ENCODE results near the gene WDFY3.

The WDFY3 gene

DNA sequence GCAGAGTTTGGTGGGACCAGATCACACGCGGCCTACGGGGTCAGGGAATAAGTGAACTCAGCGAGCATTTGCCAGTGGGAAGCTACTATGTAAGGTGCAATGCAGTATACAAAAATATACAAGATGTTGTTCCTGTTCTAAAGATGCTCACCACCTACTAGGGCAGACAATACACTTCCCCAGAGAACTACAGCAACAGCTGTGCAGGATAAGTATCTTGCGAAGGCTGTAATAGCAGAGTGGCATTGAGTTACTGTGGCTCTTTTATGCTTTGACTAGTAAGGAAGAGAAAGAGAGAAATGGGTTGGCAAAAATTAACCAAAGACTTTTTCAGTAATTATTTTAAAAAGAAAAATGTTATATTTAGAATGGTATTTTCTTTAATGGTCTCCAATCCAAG, 322.4 kb downstream of the WDFY3 start:
- TF ChIP-seq EZH2 (IDR thresholded peaks at IDR 0.05; ENCODE audit: borderline replicate concordance, low read length), result no peak
- TF ChIP-seq, protein P1, sequence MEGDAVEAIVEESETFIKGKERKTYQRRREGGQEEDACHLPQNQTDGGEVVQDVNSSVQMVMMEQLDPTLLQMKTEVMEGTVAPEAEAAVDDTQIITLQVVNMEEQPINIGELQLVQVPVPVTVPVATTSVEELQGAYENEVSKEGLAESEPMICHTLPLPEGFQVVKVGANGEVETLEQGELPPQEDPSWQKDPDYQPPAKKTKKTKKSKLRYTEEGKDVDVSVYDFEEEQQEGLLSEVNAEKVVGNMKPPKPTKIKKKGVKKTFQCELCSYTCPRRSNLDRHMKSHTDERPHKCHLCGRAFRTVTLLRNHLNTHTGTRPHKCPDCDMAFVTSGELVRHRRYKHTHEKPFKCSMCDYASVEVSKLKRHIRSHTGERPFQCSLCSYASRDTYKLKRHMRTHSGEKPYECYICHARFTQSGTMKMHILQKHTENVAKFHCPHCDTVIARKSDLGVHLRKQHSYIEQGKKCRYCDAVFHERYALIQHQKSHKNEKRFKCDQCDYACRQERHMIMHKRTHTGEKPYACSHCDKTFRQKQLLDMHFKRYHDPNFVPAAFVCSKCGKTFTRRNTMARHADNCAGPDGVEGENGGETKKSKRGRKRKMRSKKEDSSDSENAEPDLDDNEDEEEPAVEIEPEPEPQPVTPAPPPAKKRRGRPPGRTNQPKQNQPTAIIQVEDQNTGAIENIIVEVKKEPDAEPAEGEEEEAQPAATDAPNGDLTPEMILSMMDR (IDR thresholded peaks at IDR 0.05; ENCODE audit: low read length), result no peak
- Histone ChIP-seq H3K36me3 (ENCODE audit: insufficient read depth, low read length) (no peaks in the 10 kb centered on the region), H3K4me2 (ENCODE audit: low read length) (no peak overlapping the region), H3K27ac (ENCODE audit: low read depth, low read length, poor library complexity, severe bottlenecking) (no peak overlapping the region), H3K27me3 (ENCODE audit: insufficient read depth, low read length) (no peaks in the 10 kb centered on the region), H4K20me1 (ENCODE audit: insufficient read depth, low read length) (no peaks in the 10 kb centered on the region), H3K9me2 (ENCODE audit: low read depth, low read length) (no peaks in the 10 kb centered on the region), H3K4me1 (ENCODE audit: insufficient read depth, low read length, severe bottlenecking) (no peaks in the 10 kb centered on the region), H3K4me3 (ENCODE audit: low read depth, low read length, poor library complexity, severe bottlenecking) (no peak overlapping the region), H3K9me3 (ENCODE audit: low read length) (no peaks in the 10 kb centered on the region), H2AFZ (ENCODE audit: low read length) (no peak overlapping the region), H3F3A (ENCODE audit: insufficient read depth, low read length) (no peaks in the 10 kb centered on the region), H3K9ac (ENCODE audit: low read length) (no peak overlapping the region), H3K79me2 (ENCODE audit: insufficient read depth, low read length) (no peaks in the 10 kb centered on the region)

GRCh38 chr4:84639145-84639544, 327.3 kb downstream of the WDFY3 start:
- Histone ChIP-seq H3F3A (ENCODE audit: insufficient read depth, low read length) (no peaks in the 10 kb centered on the region), H3K36me3 (ENCODE audit: insufficient read depth, low read length) (no peaks in the 10 kb centered on the region), H3K9me2 (ENCODE audit: low read depth, low read length) (no peaks in the 10 kb centered on the region), H2AFZ (ENCODE audit: low read length) (no peak overlapping the region), H3K9ac (ENCODE audit: low read length) (no peak overlapping the region), H4K20me1 (ENCODE audit: insufficient read depth, low read length) (no peaks in the 10 kb centered on the region), H3K79me2 (ENCODE audit: insufficient read depth, low read length) (no peaks in the 10 kb centered on the region), H3K27me3 (ENCODE audit: insufficient read depth, low read length) (no peaks in the 10 kb centered on the region), H3K4me1 (ENCODE audit: insufficient read depth, low read length, severe bottlenecking) (no peaks in the 10 kb centered on the region), H3K27ac (ENCODE audit: low read depth, low read length, poor library complexity, severe bottlenecking) (no peak overlapping the region), H3K4me2 (ENCODE audit: low read length) (no peak overlapping the region), H3K9me3 (ENCODE audit: low read length) (no peaks in the 10 kb centered on the region), H3K4me3 (ENCODE audit: low read depth, low read length, poor library complexity, severe bottlenecking) (no peak overlapping the region)
- TF ChIP-seq, protein P1 (IDR thresholded peaks at IDR 0.05; ENCODE audit: low read length), result no peak
- TF ChIP-seq EZH2 (IDR thresholded peaks at IDR 0.05; ENCODE audit: borderline replicate concordance, low read length), result no peak

GRCh38 chr4:84638092-84638491, 328.4 kb downstream of the WDFY3 start:
- TF ChIP-seq EZH2 (IDR thresholded peaks at IDR 0.05; ENCODE audit: borderline replicate concordance, low read length), result no peak
- TF ChIP-seq, protein P1 (IDR thresholded peaks at IDR 0.05; ENCODE audit: low read length), result no peak

More at GRCh38 chr4:84638092-84638491, 328.4 kb downstream of the WDFY3 start:
- Histone ChIP-seq H4K20me1 (ENCODE audit: insufficient read depth, low read length) (no peaks in the 10 kb centered on the region), H3K27ac (ENCODE audit: low read depth, low read length, poor library complexity, severe bottlenecking) (no peak overlapping the region), H3K4me3 (ENCODE audit: low read depth, low read length, poor library complexity, severe bottlenecking) (no peak overlapping the region), H3K4me1 (ENCODE audit: insufficient read depth, low read length, severe bottlenecking) (no peaks in the 10 kb centered on the region), H3K9ac (ENCODE audit: low read length) (no peak overlapping the region), H3F3A (ENCODE audit: insufficient read depth, low read length) (no peaks in the 10 kb centered on the region), H3K9me2 (ENCODE audit: low read depth, low read length) (no peaks in the 10 kb centered on the region), H2AFZ (ENCODE audit: low read length) (no peak overlapping the region), H3K36me3 (ENCODE audit: insufficient read depth, low read length) (no peaks in the 10 kb centered on the region), H3K4me2 (ENCODE audit: low read length) (no peak overlapping the region), H3K79me2 (ENCODE audit: insufficient read depth, low read length) (no peaks in the 10 kb centered on the region), H3K27me3 (ENCODE audit: insufficient read depth, low read length) (no peaks in the 10 kb centered on the region), H3K9me3 (ENCODE audit: low read length) (no peaks in the 10 kb centered on the region)
